ENCODE data around the gene GALK2. TPM values are rescaled to one million over a fixed set of nuclear protein-coding genes. Genes with fewer than 3 reads are reported as not detected.

Gene GALK2
- total and polyA plus RNA-seq, 5 donors from 2014 or later: 27.7 to 39.1 (median 29.7) TPM

DNA sequence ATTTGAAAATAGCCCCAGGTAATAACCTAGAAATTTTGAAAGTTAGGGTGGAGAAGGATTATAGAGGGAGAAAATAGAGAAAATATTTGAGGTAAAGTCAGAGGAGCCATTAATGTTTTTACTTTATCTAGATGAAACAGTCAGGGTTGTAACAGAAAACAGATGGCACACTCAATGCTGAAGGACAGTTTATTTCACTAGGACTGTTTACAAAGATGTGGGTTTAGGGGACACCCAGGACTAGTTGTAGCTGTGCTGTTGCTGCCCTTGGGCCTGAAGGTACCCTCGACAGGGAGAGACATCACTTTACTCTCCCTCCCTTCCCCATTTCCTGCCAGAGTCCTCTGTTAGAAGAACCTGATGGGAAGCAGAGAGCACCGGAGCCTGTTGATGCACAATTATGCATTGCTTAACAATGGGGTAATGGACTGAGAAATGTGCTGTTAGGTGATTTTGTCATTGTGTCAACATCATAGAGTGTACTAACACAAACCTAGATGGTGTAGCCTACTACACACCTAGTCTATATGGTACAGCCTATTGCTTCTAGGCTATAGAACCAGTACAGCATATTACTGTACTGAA is 103.8 kb downstream of the GALK2 start:
- no peaks in the 10 kb centered on the region for H3K27me3 Mint-ChIP-seq
- H3K4me3 ChIP-seq (ENCODE audit: low read depth, low read length): no peak overlapping the region
- H3K9me3 ChIP-seq (ENCODE audit: control insufficient read depth in 2 of 2, low read length in 2 of 2): no peaks in the 10 kb centered on the region
- peaks cover 7% of the 10 kb centered on the region for H3K36me3 ChIP-seq (ENCODE audit: control insufficient read depth, insufficient read depth, low read length)
- DNase-seq: no peak
- no peak overlapping the region for H3K4me3 Mint-ChIP-seq
- peaks cover 6 to 14% (median 12%) of the 10 kb centered on the region in 4 donors for H3K4me1 Mint-ChIP-seq
- peaks cover 38% of the 10 kb centered on the region for H3K36me3 Mint-ChIP-seq
- no peak overlapping the region for H3K27ac ChIP-seq (ENCODE audit: insufficient read depth, low read length, poor library complexity, severe bottlenecking)
- no peak for ATAC-seq (ENCODE audit: low read depth in 2 of 2)
- peaks cover 0 to 1% (median 0%) of the 10 kb centered on the region in 7 donors for H3K9me3 Mint-ChIP-seq
- H3K4me1 ChIP-seq (ENCODE audit: control insufficient read depth, insufficient read depth, low read length, poor library complexity, severe bottlenecking): no peaks in the 10 kb centered on the region
- H3K27me3 ChIP-seq (ENCODE audit: control insufficient read depth, insufficient read depth, low read length): no peaks in the 10 kb centered on the region
- peak overlapping the region in 1 of 3 donors; percentile 36 for H3K27ac Mint-ChIP-seq

- DNase-seq: no peak
- Histone ChIP-seq H3K4me3 (ENCODE audit: low read depth, low read length) (no peak overlapping the region), H3K27ac (ENCODE audit: insufficient read depth, low read length, poor library complexity, severe bottlenecking) (no peak overlapping the region), H3K9me3 (ENCODE audit: control insufficient read depth in 2 of 2, low read length in 2 of 2) (no peaks in the 10 kb centered on the region), H3K4me1 (ENCODE audit: control insufficient read depth, insufficient read depth, low read length, poor library complexity, severe bottlenecking) (no peaks in the 10 kb centered on the region), H3K27me3 (ENCODE audit: control insufficient read depth, insufficient read depth, low read length) (no peaks in the 10 kb centered on the region), H3K36me3 (ENCODE audit: control insufficient read depth, insufficient read depth, low read length) (peaks cover 8% of the 10 kb centered on the region)
- no peak overlapping the region for H3K4me3 Mint-ChIP-seq
- peaks cover 42% of the 10 kb centered on the region for H3K36me3 Mint-ChIP-seq
- H3K9me3 Mint-ChIP-seq: peaks cover 0 to 6% (median 0%) of the 10 kb centered on the region in 7 donors
- no peaks in the 10 kb centered on the region for H3K27me3 Mint-ChIP-seq
- peaks cover 2 to 12% (median 5%) of the 10 kb centered on the region in 4 donors for H3K4me1 Mint-ChIP-seq
- no peak for ATAC-seq (ENCODE audit: low read depth in 2 of 2)
- H3K27ac Mint-ChIP-seq: peak overlapping the region in 1 of 3 donors; percentile 49
Observed at GRCh38 chr15:49278751-49279150, 108.7 kb downstream of the GALK2 start.

DNA sequence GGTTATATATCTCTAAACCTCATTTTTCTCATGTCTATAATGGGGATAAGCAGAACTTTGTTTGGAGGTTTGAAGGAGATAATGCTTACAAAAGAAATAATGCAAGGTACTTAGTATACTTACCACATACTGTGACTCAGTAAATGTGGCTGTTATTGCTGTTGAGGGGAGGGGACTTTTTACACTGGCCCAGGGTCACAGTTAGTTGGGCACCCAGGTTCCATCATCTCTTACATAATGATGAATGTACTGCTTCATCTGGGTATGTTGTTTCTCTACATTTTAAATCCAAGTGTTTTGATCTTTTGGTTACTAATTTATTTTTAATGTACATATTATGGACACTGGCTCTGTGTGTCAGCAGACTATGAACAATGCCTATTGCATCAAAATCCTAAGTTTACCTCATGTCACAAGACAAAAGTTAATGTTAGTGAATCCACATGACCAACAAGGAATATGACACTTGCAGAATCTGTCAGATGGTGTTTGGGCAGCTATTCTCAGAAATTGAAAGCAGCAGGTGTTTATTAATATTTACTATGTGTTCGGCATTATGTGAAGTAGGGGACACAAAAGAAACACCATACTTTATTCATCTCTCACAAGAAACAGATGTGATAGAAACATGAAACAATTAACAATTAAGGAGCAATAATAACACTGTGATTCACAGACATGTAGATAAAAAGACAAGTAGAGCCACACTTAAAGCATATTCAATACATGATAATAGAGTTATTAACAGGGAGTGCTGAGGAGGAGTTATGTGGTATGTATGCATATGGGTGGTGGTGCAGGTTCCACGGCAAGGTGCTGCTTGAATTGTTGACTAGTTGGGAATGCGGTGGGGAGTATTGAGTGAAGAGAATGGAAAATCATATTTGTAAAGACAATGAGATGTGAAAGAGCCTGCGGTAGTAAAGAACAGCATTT is 109.7 kb downstream of the GALK2 start:
- H3K27me3 ChIP-seq (ENCODE audit: control insufficient read depth, insufficient read depth, low read length): no peaks in the 10 kb centered on the region
- H3K36me3 Mint-ChIP-seq: peaks cover 49% of the 10 kb centered on the region
- H3K4me3 Mint-ChIP-seq: no peak overlapping the region
- H3K27me3 Mint-ChIP-seq: no peaks in the 10 kb centered on the region
- ATAC-seq (ENCODE audit: low read depth in 2 of 2) (no peak), DNase-seq (no peak)
- no peak overlapping the region for H3K27ac ChIP-seq (ENCODE audit: insufficient read depth, low read length, poor library complexity, severe bottlenecking)
- no peak overlapping the region for H3K27ac Mint-ChIP-seq
- no peaks in the 10 kb centered on the region for H3K4me1 ChIP-seq (ENCODE audit: control insufficient read depth, insufficient read depth, low read length, poor library complexity, severe bottlenecking)
- no peaks in the 10 kb centered on the region for H3K9me3 ChIP-seq (ENCODE audit: control insufficient read depth in 2 of 2, low read length in 2 of 2)
- peaks cover 0 to 6% (median 0%) of the 10 kb centered on the region in 7 donors for H3K9me3 Mint-ChIP-seq
- no peak overlapping the region for H3K4me3 ChIP-seq (ENCODE audit: low read depth, low read length)
- peaks cover 16% of the 10 kb centered on the region for H3K36me3 ChIP-seq (ENCODE audit: control insufficient read depth, insufficient read depth, low read length)
- peaks cover 2 to 16% (median 6%) of the 10 kb centered on the region in 4 donors for H3K4me1 Mint-ChIP-seq

DNA sequence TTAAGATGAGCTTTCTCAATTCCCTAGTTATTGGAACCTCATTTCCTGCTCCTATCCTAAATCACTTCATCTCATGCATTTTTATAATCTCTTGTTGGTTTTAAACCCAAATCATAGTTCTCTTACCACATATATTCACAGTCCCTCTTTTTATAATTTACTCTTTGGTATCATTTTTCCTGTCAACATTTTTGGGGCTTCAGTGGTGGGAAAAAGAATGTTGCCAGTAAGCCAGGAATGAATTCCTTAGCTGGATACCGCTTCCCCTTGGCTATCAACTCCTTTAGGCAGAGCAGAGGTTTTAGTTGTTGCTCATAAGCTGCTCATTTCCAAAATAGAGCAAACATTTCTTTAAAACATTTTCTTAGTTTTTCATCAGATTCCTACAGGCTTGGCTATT is 112.3 kb downstream of the GALK2 start:
- H3K36me3 Mint-ChIP-seq: peaks cover 71% of the 10 kb centered on the region
- H3K4me3 Mint-ChIP-seq: no peak overlapping the region
- H3K27ac ChIP-seq (ENCODE audit: insufficient read depth, low read length, poor library complexity, severe bottlenecking): no peak overlapping the region
- no peaks in the 10 kb centered on the region for H3K4me1 ChIP-seq (ENCODE audit: control insufficient read depth, insufficient read depth, low read length, poor library complexity, severe bottlenecking)
- no peaks in the 10 kb centered on the region for H3K27me3 ChIP-seq (ENCODE audit: control insufficient read depth, insufficient read depth, low read length)
- H3K36me3 ChIP-seq (ENCODE audit: control insufficient read depth, insufficient read depth, low read length): peaks cover 28% of the 10 kb centered on the region
- H3K9me3 ChIP-seq (ENCODE audit: control insufficient read depth in 2 of 2, low read length in 2 of 2): no peaks in the 10 kb centered on the region
- no peak overlapping the region for H3K4me3 ChIP-seq (ENCODE audit: low read depth, low read length)
- ATAC-seq (ENCODE audit: low read depth in 2 of 2) (no peak), DNase-seq (no peak)
- H3K9me3 Mint-ChIP-seq: peaks cover 0 to 6% (median 0%) of the 10 kb centered on the region in 7 donors
- H3K27me3 Mint-ChIP-seq: no peaks in the 10 kb centered on the region
- H3K27ac Mint-ChIP-seq: no peak overlapping the region
- peaks cover 18 to 21% (median 19%) of the 10 kb centered on the region in 4 donors for H3K4me1 Mint-ChIP-seq

GRCh38 chr15:49286649-49287404 is 116.8 kb downstream of the GALK2 start:
- Histone ChIP-seq H3K9me3 (ENCODE audit: control insufficient read depth in 2 of 2, low read length in 2 of 2) (no peaks in the 10 kb centered on the region), H3K27ac (ENCODE audit: insufficient read depth, low read length, poor library complexity, severe bottlenecking) (no peak overlapping the region), H3K4me1 (ENCODE audit: control insufficient read depth, insufficient read depth, low read length, poor library complexity, severe bottlenecking) (no peaks in the 10 kb centered on the region), H3K36me3 (ENCODE audit: control insufficient read depth, insufficient read depth, low read length) (peaks cover 46% of the 10 kb centered on the region), H3K27me3 (ENCODE audit: control insufficient read depth, insufficient read depth, low read length) (no peaks in the 10 kb centered on the region), H3K4me3 (ENCODE audit: low read depth, low read length) (no peak overlapping the region)
- DNase-seq: peak in 1 of 3 donors; percentile 23
- H3K27ac Mint-ChIP-seq: peak overlapping the region in 1 of 3 donors; percentile 13
- H3K9me3 Mint-ChIP-seq: peaks cover 0 to 2% (median 0%) of the 10 kb centered on the region in 7 donors
- no peak for ATAC-seq (ENCODE audit: low read depth in 2 of 2)
- H3K4me1 Mint-ChIP-seq: peaks cover 5 to 34% (median 22%) of the 10 kb centered on the region in 4 donors
- no peak overlapping the region for H3K4me3 Mint-ChIP-seq
- no peaks in the 10 kb centered on the region for H3K27me3 Mint-ChIP-seq
- H3K36me3 Mint-ChIP-seq: peaks cover 75% of the 10 kb centered on the region

DNA sequence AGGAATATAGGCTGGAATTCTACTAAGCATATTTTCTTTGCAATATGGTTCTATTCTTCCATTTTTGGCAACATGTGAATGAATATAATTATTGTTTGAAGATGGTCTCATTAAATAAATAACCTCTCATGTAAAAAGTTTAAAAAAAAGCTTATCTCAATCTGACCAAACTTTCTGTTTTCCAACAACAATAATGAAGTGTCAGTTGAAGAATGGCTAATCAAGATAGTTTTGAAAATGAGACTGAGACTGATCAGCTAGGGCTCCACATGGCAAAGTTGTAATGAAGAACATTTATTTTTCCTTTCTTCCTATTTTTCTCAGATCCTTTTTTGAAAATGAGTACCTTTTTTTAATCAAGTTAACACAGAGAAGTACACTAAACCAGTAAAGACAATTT is 117.4 kb downstream of the GALK2 start:
- H3K4me3 ChIP-seq (ENCODE audit: low read depth, low read length): no peak overlapping the region
- Mint-ChIP-seq H3K4me3 (no peak overlapping the region), H3K36me3 (peaks cover 76% of the 10 kb centered on the region), H3K4me1 (peaks cover 5 to 36% (median 22%) of the 10 kb centered on the region in 4 donors), H3K27ac (no peak overlapping the region), H3K9me3 (peaks cover 0 to 4% (median 0%) of the 10 kb centered on the region in 7 donors), H3K27me3 (no peaks in the 10 kb centered on the region)
- H3K9me3 ChIP-seq (ENCODE audit: control insufficient read depth in 2 of 2, low read length in 2 of 2): no peaks in the 10 kb centered on the region
- H3K36me3 ChIP-seq (ENCODE audit: control insufficient read depth, insufficient read depth, low read length): peaks cover 52% of the 10 kb centered on the region
- ATAC-seq (ENCODE audit: low read depth in 2 of 2) (no peak), DNase-seq (no peak)
- H3K27ac ChIP-seq (ENCODE audit: insufficient read depth, low read length, poor library complexity, severe bottlenecking): no peak overlapping the region
- H3K4me1 ChIP-seq (ENCODE audit: control insufficient read depth, insufficient read depth, low read length, poor library complexity, severe bottlenecking): no peaks in the 10 kb centered on the region
- H3K27me3 ChIP-seq (ENCODE audit: control insufficient read depth, insufficient read depth, low read length): no peaks in the 10 kb centered on the region

- H3K36me3 ChIP-seq (ENCODE audit: control insufficient read depth, insufficient read depth, low read length): peaks cover 58% of the 10 kb centered on the region
- Mint-ChIP-seq H3K4me1 (peaks cover 5 to 35% (median 22%) of the 10 kb centered on the region in 4 donors), H3K27ac (peak overlapping the region in 1 of 3 donors; percentile 38), H3K27me3 (no peaks in the 10 kb centered on the region), H3K9me3 (peaks cover 0 to 4% (median 0%) of the 10 kb centered on the region in 7 donors), H3K36me3 (peaks cover 74% of the 10 kb centered on the region), H3K4me3 (no peak overlapping the region)
- DNase-seq (no peak), ATAC-seq (ENCODE audit: low read depth in 2 of 2) (no peak)
- no peaks in the 10 kb centered on the region for H3K27me3 ChIP-seq (ENCODE audit: control insufficient read depth, insufficient read depth, low read length)
- no peak overlapping the region for H3K4me3 ChIP-seq (ENCODE audit: low read depth, low read length)
- H3K27ac ChIP-seq (ENCODE audit: insufficient read depth, low read length, poor library complexity, severe bottlenecking): no peak overlapping the region
- no peaks in the 10 kb centered on the region for H3K4me1 ChIP-seq (ENCODE audit: control insufficient read depth, insufficient read depth, low read length, poor library complexity, severe bottlenecking)
- H3K9me3 ChIP-seq (ENCODE audit: control insufficient read depth in 2 of 2, low read length in 2 of 2): no peaks in the 10 kb centered on the region
Observed at GRCh38 chr15:49288391-49288790, 118.3 kb downstream of the GALK2 start.
